ENCODE results near the gene ICOSLG. TPM values are rescaled to one million over a fixed set of nuclear protein-coding genes. Genes with fewer than 3 reads are reported as not detected.
A peak's percentile ranks its signal among the peaks of the same experiment; 100 is the strongest.

ICOSLG gene
- total RNA-seq, 1 donor = not detected

GRCh38 chr21:44267655-44268142 lies 27.0 kb upstream of the ICOSLG start:
- H3K9me3 ChIP-seq (ENCODE audit: low read depth, low read length) = no peaks in the 10 kb centered on the region
- H2AFZ ChIP-seq (ENCODE audit: low read length) = no peak overlapping the region
- peak; percentile 66 for DNase-seq (ENCODE audit: insufficient read length, low spot score, missing footprints)
- no peaks in the 10 kb centered on the region for H4K20me1 ChIP-seq (ENCODE audit: insufficient read depth, low read length)
- H3K27ac ChIP-seq (ENCODE audit: low read depth, low read length) = no peak overlapping the region
- no peaks in the 10 kb centered on the region for H3K79me2 ChIP-seq (ENCODE audit: insufficient read depth, low read length)
- TF ChIP-seq CTCF (IDR thresholded peaks at IDR 0.05; ENCODE audit: extremely low read depth, low read depth, low read length) = peak; percentile 16
- H3K4me2 ChIP-seq (ENCODE audit: insufficient read depth, low read length) = no peak overlapping the region
- H3K36me3 ChIP-seq (ENCODE audit: insufficient read depth, low read length) = no peaks in the 10 kb centered on the region
- no peak overlapping the region for H3K4me3 ChIP-seq (ENCODE audit: insufficient read depth, low read length)
- no peaks in the 10 kb centered on the region for H3K4me1 ChIP-seq (ENCODE audit: insufficient read depth, low read length)
- no peaks in the 10 kb centered on the region for H3K27me3 ChIP-seq (ENCODE audit: insufficient read depth, low read length)

GRCh38 chr21:44265734-44266270 lies 25.1 kb upstream of the ICOSLG start:
- Histone ChIP-seq H4K20me1 (ENCODE audit: insufficient read depth, low read length) (no peaks in the 10 kb centered on the region), H3K79me2 (ENCODE audit: insufficient read depth, low read length) (no peaks in the 10 kb centered on the region), H3K4me3 (ENCODE audit: insufficient read depth, low read length) (no peak overlapping the region), H3K27me3 (ENCODE audit: insufficient read depth, low read length) (no peaks in the 10 kb centered on the region), H2AFZ (ENCODE audit: low read length) (no peak overlapping the region), H3K27ac (ENCODE audit: low read depth, low read length) (no peak overlapping the region), H3K4me2 (ENCODE audit: insufficient read depth, low read length) (no peak overlapping the region), H3K4me1 (ENCODE audit: insufficient read depth, low read length) (no peaks in the 10 kb centered on the region), H3K36me3 (ENCODE audit: insufficient read depth, low read length) (no peaks in the 10 kb centered on the region), H3K9me3 (ENCODE audit: low read depth, low read length) (no peaks in the 10 kb centered on the region)
- TF ChIP-seq CTCF (IDR thresholded peaks at IDR 0.05; ENCODE audit: extremely low read depth, low read depth, low read length) = no peak
- DNase-seq (ENCODE audit: insufficient read length, low spot score, missing footprints) = peak; percentile 61

GRCh38 chr21:44263768-44264167 lies 23.0 kb upstream of the ICOSLG start:
- peak; percentile 30 for DNase-seq (ENCODE audit: insufficient read length, low spot score, missing footprints)
- no peaks in the 10 kb centered on the region for H3K9me3 ChIP-seq (ENCODE audit: low read depth, low read length)

More at GRCh38 chr21:44263768-44264167, 23.0 kb upstream of the ICOSLG start:
- Histone ChIP-seq H3K27me3 (ENCODE audit: insufficient read depth, low read length) (peaks cover 2% of the 10 kb centered on the region), H3K36me3 (ENCODE audit: insufficient read depth, low read length) (no peaks in the 10 kb centered on the region), H3K4me3 (ENCODE audit: insufficient read depth, low read length) (no peak overlapping the region), H4K20me1 (ENCODE audit: insufficient read depth, low read length) (no peaks in the 10 kb centered on the region), H3K27ac (ENCODE audit: low read depth, low read length) (no peak overlapping the region), H3K4me1 (ENCODE audit: insufficient read depth, low read length) (no peaks in the 10 kb centered on the region), H2AFZ (ENCODE audit: low read length) (no peak overlapping the region), H3K4me2 (ENCODE audit: insufficient read depth, low read length) (no peak overlapping the region), H3K79me2 (ENCODE audit: insufficient read depth, low read length) (no peaks in the 10 kb centered on the region)
- no peak for TF ChIP-seq CTCF (IDR thresholded peaks at IDR 0.05; ENCODE audit: extremely low read depth, low read depth, low read length)
